GM12878 (cell line): Measurements from ENCODE around the gene NPHP1.

Experiments
- BMI1 ChIP-seq: fragments of 450-650 bp; IDR thresholded peaks from 2 replicates; pipeline ENCODE4 v1.6.1; 2016; ENCODE audit warnings: mild to moderate bottlenecking, moderate library complexity, borderline replicate concordance
- CTCF ChIP-seq, 3 experiments: IDR thresholded peaks in 2 of 3; conservative IDR thresholded peaks in 1 of 3; 2 replicates each; pipeline ENCODE4 v1.5.1; 2011; ENCODE audit warnings: low read depth in 3 of 3, low read length in 3 of 3, mild to moderate bottlenecking in 3 of 3, control low read depth in 2 of 3, moderate library complexity in 2 of 3, inconsistent platforms in 1 of 3, mixed read lengths in 1 of 3; ENCODE audit not compliant: control insufficient read depth in 2 of 3, insufficient read depth in 1 of 3; ENCODE audit errors: extremely low read depth in 1 of 3
- CUX1 ChIP-seq: IDR thresholded peaks from 2 replicates; pipeline ENCODE4 v1.6.1; 2012; ENCODE audit warnings: improper control_type of control experiment, low read depth, low read length; ENCODE audit not compliant: insufficient replicate concordance
- EP300 ChIP-seq, 2 experiments: fragments of 150-350 bp in 1 of 2; IDR thresholded peaks; 2 replicates each; pipeline ENCODE4 v1.6.1; 2011 to 2012; ENCODE audit warnings: low read depth in 2 of 2, low read length in 2 of 2, borderline replicate concordance in 1 of 2, improper control_type of control experiment in 1 of 2, inconsistent platforms in 1 of 2; ENCODE audit not compliant: control insufficient read depth in 1 of 2
- EZH2 ChIP-seq: IDR thresholded peaks from 2 replicates; pipeline ENCODE4 v1.6.1; 2012; ENCODE audit warnings: low read depth, mild to moderate bottlenecking, control low read depth, inconsistent platforms, low read length, borderline replicate concordance; ENCODE audit not compliant: control insufficient read depth
- HCFC1 ChIP-seq: fragments of 150-350 bp; IDR thresholded peaks from 2 replicates; pipeline ENCODE4 v1.6.1; 2014; ENCODE audit warnings: low read length
- RFX5 ChIP-seq: IDR thresholded peaks from 2 replicates; pipeline ENCODE4 v1.6.1; 2011; ENCODE audit warnings: low read depth, low read length, improper control_type of control experiment
- TAF1 ChIP-seq: IDR thresholded peaks from 2 replicates; pipeline ENCODE4 v1.6.1; 2011; ENCODE audit warnings: mild to moderate bottlenecking, low read depth, low read length, borderline replicate concordance
- YY1 ChIP-seq: IDR thresholded peaks from 2 replicates; pipeline ENCODE4 v1.6.1; 2011; ENCODE audit warnings: low read depth, mild to moderate bottlenecking, low read length
- TF ChIP-seq, protein P1 (sequence below): IDR thresholded peaks from 2 replicates; pipeline ENCODE4 v1.6.1; 2011; ENCODE audit warnings: low read depth, mild to moderate bottlenecking, low read length, moderate library complexity, borderline replicate concordance; ENCODE audit errors: extremely low read depth
- TF ChIP-seq, protein P2 (sequence below): fragments of 450-650 bp; IDR thresholded peaks from 2 replicates; pipeline ENCODE4 v1.6.1; 2017; ENCODE audit warnings: antibody characterized with exemption, mild to moderate bottlenecking, moderate library complexity
- TF ChIP-seq, protein P3 (sequence below): IDR thresholded peaks from 2 replicates; pipeline ENCODE4 v1.6.1; 2012; ENCODE audit warnings: low read depth, low read length, improper control_type of control experiment
- TF ChIP-seq, protein P4 (sequence below): fragments of 450-650 bp; IDR thresholded peaks from 2 replicates; pipeline ENCODE4 v1.6.1; 2014; ENCODE audit warnings: mild to moderate bottlenecking

DNA sequence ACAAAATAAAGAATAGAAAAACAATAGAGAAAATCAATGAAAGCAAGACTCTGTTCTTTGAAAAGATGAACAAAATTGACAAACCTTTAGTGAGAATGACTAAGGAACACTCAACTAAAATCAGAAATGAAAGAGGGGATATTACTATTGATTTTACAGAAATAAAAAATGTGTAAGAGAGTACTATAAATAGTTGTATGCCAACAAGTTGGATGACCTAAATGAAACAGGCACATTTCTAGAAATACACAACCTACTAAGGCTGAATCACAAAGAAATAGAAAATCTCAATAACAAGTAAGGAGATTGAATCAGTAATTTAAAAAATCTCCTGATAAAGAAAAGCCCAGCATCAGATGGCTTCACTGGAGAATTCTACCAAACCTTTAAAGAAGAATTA, 70.8 kb downstream of the NPHP1 start:
- TF ChIP-seq TAF1, result no peak
- no peak for TF ChIP-seq CTCF (IDR thresholded peaks at IDR 0.05 in 2 of 3, conservative IDR thresholded peaks at IDR 0.05 in 1 of 3; ENCODE audit: control insufficient read depth in 2 of 3, extremely low read depth in 1 of 3, insufficient read depth in 1 of 3, low read depth in 3 of 3, low read length in 3 of 3)
- TF ChIP-seq, protein P1, sequence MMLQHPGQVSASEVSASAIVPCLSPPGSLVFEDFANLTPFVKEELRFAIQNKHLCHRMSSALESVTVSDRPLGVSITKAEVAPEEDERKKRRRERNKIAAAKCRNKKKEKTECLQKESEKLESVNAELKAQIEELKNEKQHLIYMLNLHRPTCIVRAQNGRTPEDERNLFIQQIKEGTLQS, result no peak
- TF ChIP-seq EP300 (IDR thresholded peaks at IDR 0.05; ENCODE audit: borderline replicate concordance in 1 of 2, control insufficient read depth in 1 of 2, low read depth in 2 of 2, low read length in 2 of 2), result no peak
- TF ChIP-seq BMI1, result no peak
- TF ChIP-seq CUX1, result no peak
- TF ChIP-seq, protein P2, sequence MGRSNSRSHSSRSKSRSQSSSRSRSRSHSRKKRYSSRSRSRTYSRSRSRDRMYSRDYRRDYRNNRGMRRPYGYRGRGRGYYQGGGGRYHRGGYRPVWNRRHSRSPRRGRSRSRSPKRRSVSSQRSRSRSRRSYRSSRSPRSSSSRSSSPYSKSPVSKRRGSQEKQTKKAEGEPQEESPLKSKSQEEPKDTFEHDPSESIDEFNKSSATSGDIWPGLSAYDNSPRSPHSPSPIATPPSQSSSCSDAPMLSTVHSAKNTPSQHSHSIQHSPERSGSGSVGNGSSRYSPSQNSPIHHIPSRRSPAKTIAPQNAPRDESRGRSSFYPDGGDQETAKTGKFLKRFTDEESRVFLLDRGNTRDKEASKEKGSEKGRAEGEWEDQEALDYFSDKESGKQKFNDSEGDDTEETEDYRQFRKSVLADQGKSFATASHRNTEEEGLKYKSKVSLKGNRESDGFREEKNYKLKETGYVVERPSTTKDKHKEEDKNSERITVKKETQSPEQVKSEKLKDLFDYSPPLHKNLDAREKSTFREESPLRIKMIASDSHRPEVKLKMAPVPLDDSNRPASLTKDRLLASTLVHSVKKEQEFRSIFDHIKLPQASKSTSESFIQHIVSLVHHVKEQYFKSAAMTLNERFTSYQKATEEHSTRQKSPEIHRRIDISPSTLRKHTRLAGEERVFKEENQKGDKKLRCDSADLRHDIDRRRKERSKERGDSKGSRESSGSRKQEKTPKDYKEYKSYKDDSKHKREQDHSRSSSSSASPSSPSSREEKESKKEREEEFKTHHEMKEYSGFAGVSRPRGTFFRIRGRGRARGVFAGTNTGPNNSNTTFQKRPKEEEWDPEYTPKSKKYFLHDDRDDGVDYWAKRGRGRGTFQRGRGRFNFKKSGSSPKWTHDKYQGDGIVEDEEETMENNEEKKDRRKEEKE, result no peak
- no peak for TF ChIP-seq HCFC1
- TF ChIP-seq EZH2, result no peak
- TF ChIP-seq, protein P3, sequence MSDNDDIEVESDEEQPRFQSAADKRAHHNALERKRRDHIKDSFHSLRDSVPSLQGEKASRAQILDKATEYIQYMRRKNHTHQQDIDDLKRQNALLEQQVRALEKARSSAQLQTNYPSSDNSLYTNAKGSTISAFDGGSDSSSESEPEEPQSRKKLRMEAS, result no peak
- TF ChIP-seq, protein P4, sequence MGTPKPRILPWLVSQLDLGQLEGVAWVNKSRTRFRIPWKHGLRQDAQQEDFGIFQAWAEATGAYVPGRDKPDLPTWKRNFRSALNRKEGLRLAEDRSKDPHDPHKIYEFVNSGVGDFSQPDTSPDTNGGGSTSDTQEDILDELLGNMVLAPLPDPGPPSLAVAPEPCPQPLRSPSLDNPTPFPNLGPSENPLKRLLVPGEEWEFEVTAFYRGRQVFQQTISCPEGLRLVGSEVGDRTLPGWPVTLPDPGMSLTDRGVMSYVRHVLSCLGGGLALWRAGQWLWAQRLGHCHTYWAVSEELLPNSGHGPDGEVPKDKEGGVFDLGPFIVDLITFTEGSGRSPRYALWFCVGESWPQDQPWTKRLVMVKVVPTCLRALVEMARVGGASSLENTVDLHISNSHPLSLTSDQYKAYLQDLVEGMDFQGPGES, result no peak
- TF ChIP-seq YY1, result no peak
- TF ChIP-seq RFX5, result no peak
